ENCODE results near the gene LMF1.

GRCh38 chr16:856101-856500 lies 114.7 kb downstream of the LMF1 start:
- TF ChIP-seq CTCF (IDR thresholded peaks at IDR 0.05; ENCODE audit: low read depth, low read length) (no peak), MAX (IDR thresholded peaks at IDR 0.05; ENCODE audit: low read depth, low read length) (no peak)
